ENCODE results near the gene PGAM2. TPM values are rescaled to one million over a fixed set of nuclear protein-coding genes. Genes with fewer than 3 reads are reported as not detected.
A peak's percentile ranks its signal among the peaks of the same experiment; 100 is the strongest.

The PGAM2 gene
- total and polyA plus RNA-seq, 2 experiments from 2014 or later, result 0.73 TPM; not detected in 1

- no peak for DNase-seq (ENCODE audit: low spot score)
- H3K4me2 ChIP-seq, result no peak overlapping the region
- H3K9me3 ChIP-seq (ENCODE audit: low read depth), result no peaks in the 10 kb centered on the region
- TF ChIP-seq EZH2 (IDR thresholded peaks at IDR 0.05; ENCODE audit: borderline replicate concordance) (no peak), CTCF (IDR thresholded peaks at IDR 0.05; ENCODE audit: poor library complexity) (no peak), EZH2phosphoT487 (IDR thresholded peaks at IDR 0.05; ENCODE audit: low read depth, severe bottlenecking, unreplicated experiment) (no peak)
- H3K4me1 ChIP-seq (ENCODE audit: insufficient read depth), result peaks cover 14% of the 10 kb centered on the region
- no peak overlapping the region for H3K4me3 ChIP-seq
- WGBS (ENCODE audit: low lambda C conversion rate, missing lambda C conversion rate), result 95% methylated on average over 16 of the region's 21 CpGs
- no peaks in the 10 kb centered on the region for H3K36me3 ChIP-seq (replicated peaks; ENCODE audit: insufficient read depth, low read depth)
- peaks cover 5% of the 10 kb centered on the region for H3K79me2 ChIP-seq
- H3K27me3 ChIP-seq, result peaks cover 8% of the 10 kb centered on the region
- no peaks in the 10 kb centered on the region for H4K20me1 ChIP-seq (ENCODE audit: insufficient read depth, poor library complexity, severe bottlenecking)
- H3K27ac ChIP-seq, result no peak overlapping the region
- H2AFZ ChIP-seq, result no peak overlapping the region
- H3K9me2 ChIP-seq (replicated peaks; ENCODE audit: insufficient read depth), result no peaks in the 10 kb centered on the region
These were observed 42.8 kb upstream of the PGAM2 start for GRCh38 chr7:44107961-44108767.

- Histone ChIP-seq H4K20me1 (ENCODE audit: insufficient read depth, poor library complexity, severe bottlenecking) (no peaks in the 10 kb centered on the region), H3K4me1 (ENCODE audit: insufficient read depth) (peaks cover 14% of the 10 kb centered on the region), H3K27ac (no peak overlapping the region)
These were observed 42.0 kb upstream of the PGAM2 start for GRCh38 chr7:44107116-44107960.

GRCh38 chr7:44106311-44107065, 41.1 kb upstream of the PGAM2 start:
- DNase-seq (ENCODE audit: low spot score), result no peak
- H3K27me3 ChIP-seq, result peaks cover 8% of the 10 kb centered on the region
- peak overlapping the region; percentile 91 for H3K4me2 ChIP-seq
- H3K36me3 ChIP-seq (replicated peaks; ENCODE audit: insufficient read depth, low read depth), result no peaks in the 10 kb centered on the region
- 95% methylated on average over 10 of the region's 10 CpGs for WGBS (ENCODE audit: low lambda C conversion rate, missing lambda C conversion rate)
- peaks cover 14% of the 10 kb centered on the region for H3K4me1 ChIP-seq (ENCODE audit: insufficient read depth)
- H3K9me3 ChIP-seq (ENCODE audit: low read depth), result no peaks in the 10 kb centered on the region
- H3K9me2 ChIP-seq (replicated peaks; ENCODE audit: insufficient read depth), result no peaks in the 10 kb centered on the region
- peaks cover 5% of the 10 kb centered on the region for H3K79me2 ChIP-seq
- H4K20me1 ChIP-seq (ENCODE audit: insufficient read depth, poor library complexity, severe bottlenecking), result no peaks in the 10 kb centered on the region
- TF ChIP-seq EZH2phosphoT487 (IDR thresholded peaks at IDR 0.05; ENCODE audit: low read depth, severe bottlenecking, unreplicated experiment), result no peak
- TF ChIP-seq EZH2 (IDR thresholded peaks at IDR 0.05; ENCODE audit: borderline replicate concordance), result no peak
- TF ChIP-seq CTCF (IDR thresholded peaks at IDR 0.05; ENCODE audit: poor library complexity), result no peak
- H3K27ac ChIP-seq, result no peak overlapping the region
- no peak overlapping the region for H2AFZ ChIP-seq
- H3K4me3 ChIP-seq, result no peak overlapping the region

More at GRCh38 chr7:44107116-44107960, 42.0 kb upstream of the PGAM2 start:
- H3K9me2 ChIP-seq (replicated peaks; ENCODE audit: insufficient read depth), result no peaks in the 10 kb centered on the region
- TF ChIP-seq EZH2 (IDR thresholded peaks at IDR 0.05; ENCODE audit: borderline replicate concordance) (no peak), CTCF (IDR thresholded peaks at IDR 0.05; ENCODE audit: poor library complexity) (no peak), EZH2phosphoT487 (IDR thresholded peaks at IDR 0.05; ENCODE audit: low read depth, severe bottlenecking, unreplicated experiment) (no peak)
- H3K27me3 ChIP-seq, result peaks cover 8% of the 10 kb centered on the region
- H3K4me3 ChIP-seq, result no peak overlapping the region
- H3K9me3 ChIP-seq (ENCODE audit: low read depth), result no peaks in the 10 kb centered on the region
- no peak overlapping the region for H3K4me2 ChIP-seq
- H2AFZ ChIP-seq, result no peak overlapping the region
- DNase-seq (ENCODE audit: low spot score), result no peak
- WGBS (ENCODE audit: low lambda C conversion rate, missing lambda C conversion rate), result 93% methylated on average over 18 of the region's 18 CpGs
- H3K79me2 ChIP-seq, result peaks cover 5% of the 10 kb centered on the region
- H3K36me3 ChIP-seq (replicated peaks; ENCODE audit: insufficient read depth, low read depth), result no peaks in the 10 kb centered on the region

Measured in hepatocyte (in vitro differentiated cells).